Prostate gland (tissue), 2 donors: ENCODE data around the gene GLIS1.

Experiments used
- POLR2A ChIP-seq: fragments of 450-650 bp; IDR thresholded peaks from one replicate; pipeline ENCODE4 v1.6.1; 2016; ENCODE audit warnings: antibody characterized with exemption, mild to moderate bottlenecking
- POLR2AphosphoS5 ChIP-seq: sonication (generic); formaldehyde crosslinking; IDR thresholded peaks from one replicate; pipeline ENCODE4 v1.6.1; 2017; ENCODE audit warnings: antibody characterized with exemption
- TF ChIP-seq, protein P1 (sequence below), 4 experiments: fragments of 200-600 bp in 2 of 4; fragments of 450-650 bp in 2 of 4; sonication (generic) in 2 of 4; IDR thresholded peaks; 1 replicate in 3 of 4; 2 replicates in 1 of 4; pipeline ENCODE4 v1.5.1; 2016 to 2019; ENCODE audit warnings: antibody characterized with exemption in 4 of 4, mild to moderate bottlenecking in 2 of 4, moderate library complexity in 2 of 4

DNA sequence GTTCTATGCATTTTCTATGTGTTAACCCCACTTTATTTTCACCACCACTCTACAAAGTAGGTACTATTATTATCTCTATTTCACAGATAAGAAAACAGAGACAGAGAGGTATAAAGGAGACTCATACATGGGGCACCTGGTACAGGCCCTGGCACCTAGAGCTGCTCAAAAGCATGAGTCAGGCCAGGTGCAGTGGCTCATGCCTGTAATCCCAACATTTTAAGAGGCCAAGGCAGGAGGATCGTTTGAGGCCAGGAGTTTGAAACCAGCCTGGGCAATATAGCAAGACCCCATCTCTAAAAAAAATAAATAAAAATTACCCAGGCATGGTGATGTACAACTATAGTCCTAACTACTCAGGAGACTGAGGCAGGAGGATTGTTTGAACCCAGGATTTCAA lies 35.8 kb downstream of the GLIS1 start:
- TF ChIP-seq POLR2A (no peak), POLR2AphosphoS5 (no peak)
- TF ChIP-seq, protein P1, sequence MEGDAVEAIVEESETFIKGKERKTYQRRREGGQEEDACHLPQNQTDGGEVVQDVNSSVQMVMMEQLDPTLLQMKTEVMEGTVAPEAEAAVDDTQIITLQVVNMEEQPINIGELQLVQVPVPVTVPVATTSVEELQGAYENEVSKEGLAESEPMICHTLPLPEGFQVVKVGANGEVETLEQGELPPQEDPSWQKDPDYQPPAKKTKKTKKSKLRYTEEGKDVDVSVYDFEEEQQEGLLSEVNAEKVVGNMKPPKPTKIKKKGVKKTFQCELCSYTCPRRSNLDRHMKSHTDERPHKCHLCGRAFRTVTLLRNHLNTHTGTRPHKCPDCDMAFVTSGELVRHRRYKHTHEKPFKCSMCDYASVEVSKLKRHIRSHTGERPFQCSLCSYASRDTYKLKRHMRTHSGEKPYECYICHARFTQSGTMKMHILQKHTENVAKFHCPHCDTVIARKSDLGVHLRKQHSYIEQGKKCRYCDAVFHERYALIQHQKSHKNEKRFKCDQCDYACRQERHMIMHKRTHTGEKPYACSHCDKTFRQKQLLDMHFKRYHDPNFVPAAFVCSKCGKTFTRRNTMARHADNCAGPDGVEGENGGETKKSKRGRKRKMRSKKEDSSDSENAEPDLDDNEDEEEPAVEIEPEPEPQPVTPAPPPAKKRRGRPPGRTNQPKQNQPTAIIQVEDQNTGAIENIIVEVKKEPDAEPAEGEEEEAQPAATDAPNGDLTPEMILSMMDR (IDR thresholded peaks at IDR 0.05): no peak
